ENCODE results near the gene SHANK2.
A peak's percentile ranks its signal among the peaks of the same experiment; 100 is the strongest.

The SHANK2 gene

DNA sequence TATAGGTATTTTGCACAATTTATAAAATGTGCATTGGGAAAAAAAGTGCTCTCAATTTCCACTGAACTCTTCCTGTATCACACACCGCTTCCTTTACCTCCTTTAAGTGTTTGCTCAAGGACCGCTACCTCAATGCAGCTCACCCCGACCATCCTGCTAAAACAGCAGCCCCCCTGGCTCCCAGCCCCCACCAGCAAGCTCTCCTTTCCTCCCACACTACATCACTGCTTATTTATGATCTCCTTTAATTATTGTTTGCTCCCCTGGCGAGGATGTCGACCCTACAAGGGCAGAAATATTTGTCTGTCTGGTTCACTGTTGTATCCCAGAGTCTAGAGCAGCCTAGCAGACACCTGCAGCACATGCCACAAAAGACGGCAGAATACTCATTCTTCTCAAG is 10.0 kb downstream of the SHANK2 start:
- Histone ChIP-seq H3K4me3 (ENCODE audit: insufficient read length, low read depth) (no peak overlapping the region), H3K9me3 (ENCODE audit: insufficient read depth, low read length) (no peaks in the 10 kb centered on the region), H3K36me3 (ENCODE audit: insufficient read depth, insufficient read length, low read length) (no peaks in the 10 kb centered on the region), H3K27me3 (ENCODE audit: insufficient read depth, insufficient read length) (no peaks in the 10 kb centered on the region), H3K9ac (ENCODE audit: insufficient read length, low read depth) (no peak overlapping the region), H3K4me1 (ENCODE audit: insufficient read depth, insufficient read length) (peaks cover 8% of the 10 kb centered on the region)
- TF ChIP-seq SUZ12 (IDR thresholded peaks at IDR 0.05; ENCODE audit: extremely low read depth, insufficient read depth, insufficient read length), result no peak
- no peak for TF ChIP-seq YY1 (IDR thresholded peaks at IDR 0.05; ENCODE audit: insufficient read depth, insufficient read length)
- TF ChIP-seq ZNF274 (IDR thresholded peaks at IDR 0.05; ENCODE audit: low read depth, low read length), result no peak
- no peak for DNase-seq (ENCODE audit: low read depth, low spot score)

DNA sequence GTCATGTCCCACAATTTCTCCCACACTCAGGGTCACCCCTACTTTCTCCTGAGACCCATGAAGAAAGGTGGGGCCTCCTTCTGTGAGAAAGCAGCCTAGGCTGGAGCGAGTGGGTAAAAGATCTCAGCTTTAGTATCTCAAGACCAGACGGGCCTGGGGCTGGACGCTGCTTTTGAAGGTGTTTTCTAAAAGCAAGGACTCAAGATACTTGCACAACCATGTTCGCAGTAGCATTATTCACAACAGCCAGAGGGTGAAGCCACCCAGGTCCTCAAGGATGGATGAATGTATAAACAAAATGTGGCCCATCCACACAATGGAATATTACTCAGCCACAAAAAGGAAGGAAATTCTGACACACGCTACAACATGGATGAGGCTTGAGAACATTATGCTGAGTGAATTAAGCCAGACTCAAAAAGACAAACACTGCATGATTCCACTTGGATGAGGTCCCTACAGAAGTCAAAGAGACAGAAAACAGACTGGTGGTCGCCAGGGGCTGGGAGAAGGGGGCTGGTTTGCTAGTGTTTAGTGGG is 10.6 kb downstream of the SHANK2 start:
- DNase-seq (ENCODE audit: low read depth, low spot score), result no peak
- Histone ChIP-seq H3K9me3 (ENCODE audit: insufficient read depth, low read length) (no peaks in the 10 kb centered on the region), H3K4me3 (ENCODE audit: insufficient read length, low read depth) (no peak overlapping the region), H3K36me3 (ENCODE audit: insufficient read depth, insufficient read length, low read length) (no peaks in the 10 kb centered on the region), H3K9ac (ENCODE audit: insufficient read length, low read depth) (peak overlapping the region; percentile 42), H3K27me3 (ENCODE audit: insufficient read depth, insufficient read length) (no peaks in the 10 kb centered on the region), H3K4me1 (ENCODE audit: insufficient read depth, insufficient read length) (peaks cover 8% of the 10 kb centered on the region)
- TF ChIP-seq SUZ12 (IDR thresholded peaks at IDR 0.05; ENCODE audit: extremely low read depth, insufficient read depth, insufficient read length) (no peak), ZNF274 (IDR thresholded peaks at IDR 0.05; ENCODE audit: low read depth, low read length) (no peak), YY1 (IDR thresholded peaks at IDR 0.05; ENCODE audit: insufficient read depth, insufficient read length) (no peak)

DNA sequence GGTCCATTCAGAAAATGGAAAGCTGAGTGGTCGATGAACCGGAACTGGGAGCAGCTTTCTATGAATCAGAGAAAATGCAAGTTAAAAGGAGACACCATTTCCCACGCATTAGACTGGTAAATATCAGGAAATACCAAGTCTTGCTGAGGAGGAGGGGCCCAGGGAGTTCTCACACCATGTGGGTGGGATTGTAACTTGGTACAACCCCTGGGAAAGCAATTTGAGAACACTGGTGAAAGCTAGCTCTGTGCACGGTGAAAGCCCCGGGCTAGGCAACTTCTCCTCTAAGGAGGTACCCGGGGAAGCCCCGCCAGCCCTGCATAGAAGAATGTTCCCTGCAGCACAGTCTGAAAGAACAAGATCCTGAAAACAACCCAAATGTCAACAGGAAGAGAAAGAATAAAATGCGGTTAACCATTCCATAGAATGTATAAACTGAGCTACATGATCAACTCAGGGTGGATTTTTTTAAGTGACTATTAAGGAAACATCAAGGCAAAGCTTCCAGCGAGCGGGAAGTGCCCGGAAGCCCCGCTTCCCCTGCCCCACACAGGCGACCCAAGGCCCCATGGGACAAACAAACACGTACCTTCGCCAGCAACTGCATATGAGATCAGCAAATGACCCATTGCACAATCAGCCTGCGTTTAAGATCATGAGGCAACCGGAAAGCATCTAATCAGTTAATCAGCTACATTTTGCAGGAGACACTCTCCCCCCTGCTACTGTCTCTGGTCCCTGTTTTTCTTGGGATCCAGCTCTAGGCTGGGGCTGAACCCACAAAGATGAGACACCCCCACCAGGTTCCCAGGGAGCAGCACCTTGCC is 11.3 kb downstream of the SHANK2 start:
- Histone ChIP-seq H3K9ac (ENCODE audit: insufficient read length, low read depth) (peak overlapping the region; percentile 42), H3K4me3 (ENCODE audit: insufficient read length, low read depth) (no peak overlapping the region), H3K36me3 (ENCODE audit: insufficient read depth, insufficient read length, low read length) (no peaks in the 10 kb centered on the region), H3K4me1 (ENCODE audit: insufficient read depth, insufficient read length) (peaks cover 8% of the 10 kb centered on the region), H3K27me3 (ENCODE audit: insufficient read depth, insufficient read length) (no peaks in the 10 kb centered on the region), H3K9me3 (ENCODE audit: insufficient read depth, low read length) (no peaks in the 10 kb centered on the region)
- no peak for TF ChIP-seq SUZ12 (IDR thresholded peaks at IDR 0.05; ENCODE audit: extremely low read depth, insufficient read depth, insufficient read length)
- no peak for TF ChIP-seq YY1 (IDR thresholded peaks at IDR 0.05; ENCODE audit: insufficient read depth, insufficient read length)
- DNase-seq (ENCODE audit: low read depth, low spot score), result peak; percentile 72

DNA sequence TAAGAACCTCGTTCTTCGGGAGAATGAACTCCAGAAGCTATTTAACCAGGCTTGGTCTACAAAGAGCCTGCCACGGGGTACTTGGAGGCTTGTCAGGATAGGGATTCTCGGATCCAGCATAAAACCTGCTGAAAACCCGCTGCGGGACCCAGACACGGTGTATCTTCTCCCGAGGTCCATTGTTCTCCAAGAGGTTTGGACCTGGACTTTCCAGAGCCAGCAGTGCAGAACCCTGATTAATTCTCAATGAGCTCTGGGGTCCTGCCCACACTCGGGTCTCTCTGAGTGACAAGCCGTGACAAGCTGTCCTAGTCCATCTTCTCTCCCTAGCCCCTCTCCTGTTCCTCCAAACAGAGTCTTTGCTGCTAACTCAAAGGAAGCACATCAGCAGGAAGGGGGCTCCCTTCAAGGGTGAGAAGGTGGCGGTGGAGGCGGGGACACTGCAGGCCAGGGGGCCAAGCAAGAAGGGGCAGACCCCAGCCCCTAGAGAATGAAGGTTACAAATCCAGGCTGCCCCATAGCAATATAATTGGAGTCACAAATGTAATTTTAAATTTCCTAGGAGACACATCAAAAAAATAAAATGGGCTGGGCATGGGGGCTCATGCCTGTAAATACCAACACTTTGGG is 12.2 kb downstream of the SHANK2 start:
- TF ChIP-seq ZNF274 (IDR thresholded peaks at IDR 0.05; ENCODE audit: low read depth, low read length) (no peak), SUZ12 (IDR thresholded peaks at IDR 0.05; ENCODE audit: extremely low read depth, insufficient read depth, insufficient read length) (no peak), YY1 (IDR thresholded peaks at IDR 0.05; ENCODE audit: insufficient read depth, insufficient read length) (no peak)
- no peak overlapping the region for H3K9ac ChIP-seq (ENCODE audit: insufficient read length, low read depth)
- no peaks in the 10 kb centered on the region for H3K27me3 ChIP-seq (ENCODE audit: insufficient read depth, insufficient read length)
- no peak overlapping the region for H3K4me3 ChIP-seq (ENCODE audit: insufficient read length, low read depth)
- no peaks in the 10 kb centered on the region for H3K36me3 ChIP-seq (ENCODE audit: insufficient read depth, insufficient read length, low read length)
- no peak for DNase-seq (ENCODE audit: low read depth, low spot score)
- peaks cover 5% of the 10 kb centered on the region for H3K4me1 ChIP-seq (ENCODE audit: insufficient read depth, insufficient read length)
- no peaks in the 10 kb centered on the region for H3K9me3 ChIP-seq (ENCODE audit: insufficient read depth, low read length)

DNA sequence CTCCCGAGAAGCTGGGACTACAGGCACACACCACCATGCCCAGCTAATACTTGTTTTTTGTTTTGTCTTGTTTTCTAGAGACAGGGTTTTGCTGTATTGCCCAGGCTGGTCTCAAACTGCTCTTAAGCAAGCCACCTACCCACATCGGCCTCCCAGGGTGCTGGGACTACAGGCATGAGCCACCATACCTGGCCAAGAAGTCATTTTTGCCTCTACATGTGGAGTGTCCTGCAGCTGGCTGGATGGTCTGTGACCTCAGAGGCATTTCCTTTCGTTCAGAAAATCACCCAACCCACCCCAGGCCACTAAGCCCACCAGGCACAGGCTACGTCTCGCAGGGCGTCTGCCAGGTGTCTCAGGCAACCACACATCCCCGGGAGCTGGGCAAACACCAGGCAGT is 12.8 kb downstream of the SHANK2 start:
- Histone ChIP-seq H3K4me1 (ENCODE audit: insufficient read depth, insufficient read length) (peaks cover 5% of the 10 kb centered on the region), H3K9me3 (ENCODE audit: insufficient read depth, low read length) (no peaks in the 10 kb centered on the region), H3K4me3 (ENCODE audit: insufficient read length, low read depth) (no peak overlapping the region), H3K9ac (ENCODE audit: insufficient read length, low read depth) (no peak overlapping the region), H3K36me3 (ENCODE audit: insufficient read depth, insufficient read length, low read length) (no peaks in the 10 kb centered on the region), H3K27me3 (ENCODE audit: insufficient read depth, insufficient read length) (no peaks in the 10 kb centered on the region)
- no peak for DNase-seq (ENCODE audit: low read depth, low spot score)
- TF ChIP-seq YY1 (IDR thresholded peaks at IDR 0.05; ENCODE audit: insufficient read depth, insufficient read length) (no peak), SUZ12 (IDR thresholded peaks at IDR 0.05; ENCODE audit: extremely low read depth, insufficient read depth, insufficient read length) (no peak), ZNF274 (IDR thresholded peaks at IDR 0.05; ENCODE audit: low read depth, low read length) (no peak)

DNA sequence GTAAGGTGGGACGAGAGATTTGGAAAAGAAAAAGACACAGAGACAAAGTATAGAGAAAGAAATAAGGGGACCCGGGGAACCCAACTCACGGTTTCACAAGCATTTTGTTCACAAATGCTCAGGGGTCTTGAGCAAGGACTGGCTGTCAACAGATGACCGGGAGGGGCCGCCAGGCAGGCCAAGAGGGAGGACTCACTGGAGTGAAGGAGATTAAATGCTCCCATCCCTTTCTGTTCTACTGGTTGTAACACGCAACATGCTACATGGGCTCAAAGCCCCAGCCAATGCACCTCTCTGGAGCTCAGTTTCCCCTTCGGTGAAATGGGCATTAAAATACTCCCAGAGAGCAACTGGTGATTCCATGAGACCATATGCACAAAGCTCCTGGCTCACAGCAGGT is 13.4 kb downstream of the SHANK2 start:
- no peak overlapping the region for H3K4me3 ChIP-seq (ENCODE audit: insufficient read length, low read depth)
- H3K27me3 ChIP-seq (ENCODE audit: insufficient read depth, insufficient read length), result no peaks in the 10 kb centered on the region
- no peak overlapping the region for H3K9ac ChIP-seq (ENCODE audit: insufficient read length, low read depth)
- no peak for TF ChIP-seq SUZ12 (IDR thresholded peaks at IDR 0.05; ENCODE audit: extremely low read depth, insufficient read depth, insufficient read length)
- TF ChIP-seq ZNF274 (IDR thresholded peaks at IDR 0.05; ENCODE audit: low read depth, low read length), result no peak
- TF ChIP-seq YY1 (IDR thresholded peaks at IDR 0.05; ENCODE audit: insufficient read depth, insufficient read length), result no peak
- peaks cover under 1% of the 10 kb centered on the region for H3K4me1 ChIP-seq (ENCODE audit: insufficient read depth, insufficient read length)
- no peak for DNase-seq (ENCODE audit: low read depth, low spot score)
- no peaks in the 10 kb centered on the region for H3K9me3 ChIP-seq (ENCODE audit: insufficient read depth, low read length)
- no peaks in the 10 kb centered on the region for H3K36me3 ChIP-seq (ENCODE audit: insufficient read depth, insufficient read length, low read length)

DNA sequence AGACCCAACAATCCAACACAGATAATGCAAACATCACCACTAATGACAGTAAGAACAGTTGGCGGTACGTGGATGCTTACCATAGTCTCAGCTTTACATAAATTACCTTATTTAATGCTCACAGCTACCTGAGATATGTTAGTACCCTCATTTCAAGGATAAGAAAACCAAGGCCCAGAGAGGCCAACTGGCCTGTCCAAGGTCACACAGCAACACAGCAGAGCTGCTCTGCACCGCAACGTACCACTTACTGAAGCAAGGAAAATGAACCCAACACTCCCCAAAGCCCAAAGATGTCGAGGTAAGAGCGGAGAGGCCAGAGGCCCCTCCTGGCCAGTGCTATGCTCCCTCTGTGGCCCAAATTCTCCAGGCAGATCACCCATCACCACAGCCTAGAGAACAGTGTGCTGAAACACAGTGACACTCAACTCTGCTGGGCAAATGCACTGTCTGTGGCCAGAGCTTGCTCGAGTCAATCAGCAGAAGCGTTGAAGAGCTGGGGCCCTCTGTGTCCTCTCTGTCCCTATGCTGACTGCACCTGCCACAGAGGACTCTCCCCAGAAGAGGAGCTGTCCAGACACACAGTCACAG is 14.0 kb downstream of the SHANK2 start:
- Histone ChIP-seq H3K4me3 (ENCODE audit: insufficient read length, low read depth) (no peak overlapping the region), H3K9ac (ENCODE audit: insufficient read length, low read depth) (no peak overlapping the region), H3K36me3 (ENCODE audit: insufficient read depth, insufficient read length, low read length) (no peaks in the 10 kb centered on the region), H3K27me3 (ENCODE audit: insufficient read depth, insufficient read length) (no peaks in the 10 kb centered on the region), H3K9me3 (ENCODE audit: insufficient read depth, low read length) (no peaks in the 10 kb centered on the region), H3K4me1 (ENCODE audit: insufficient read depth, insufficient read length) (no peaks in the 10 kb centered on the region)
- TF ChIP-seq ZNF274 (IDR thresholded peaks at IDR 0.05; ENCODE audit: low read depth, low read length), result no peak
- TF ChIP-seq SUZ12 (IDR thresholded peaks at IDR 0.05; ENCODE audit: extremely low read depth, insufficient read depth, insufficient read length), result no peak
- no peak for TF ChIP-seq YY1 (IDR thresholded peaks at IDR 0.05; ENCODE audit: insufficient read depth, insufficient read length)
- no peak for DNase-seq (ENCODE audit: low read depth, low spot score)
